Prostate gland (tissue), 2 donors: ENCODE data around the gene FLYWCH1.

ENCODE experiments used
- CTCF ChIP-seq, 4 experiments: fragments of 200-600 bp in 2 of 4; fragments of 450-650 bp in 2 of 4; sonication (generic) in 2 of 4; IDR thresholded peaks; 1 replicate in 3 of 4; 2 replicates in 1 of 4; pipeline ENCODE4 v1.5.1; 2016 to 2019; ENCODE audit warnings: antibody characterized with exemption in 4 of 4, mild to moderate bottlenecking in 2 of 4, moderate library complexity in 2 of 4
- POLR2A ChIP-seq: fragments of 450-650 bp; IDR thresholded peaks from one replicate; pipeline ENCODE4 v1.6.1; 2016; ENCODE audit warnings: antibody characterized with exemption, mild to moderate bottlenecking
- POLR2AphosphoS5 ChIP-seq: sonication (generic); formaldehyde crosslinking; IDR thresholded peaks from one replicate; pipeline ENCODE4 v1.6.1; 2017; ENCODE audit warnings: antibody characterized with exemption

- TF ChIP-seq CTCF (IDR thresholded peaks at IDR 0.05) (no peak), POLR2A (no peak), POLR2AphosphoS5 (no peak)
Observed at GRCh38 chr16:2926650-2926999, 14.9 kb downstream of the FLYWCH1 start.
